K562 (cell line): ENCODE measurements around the gene TBL1X. TPM values are rescaled to one million over a fixed set of nuclear protein-coding genes. Genes with fewer than 3 reads are reported as not detected.

Experiments
- ATAC-seq: fragments of 200-7000 bp; cut with Tn5 transposase; 3 replicates; pipeline ENCODE4 v1.9.1; 2020; ENCODE audit warnings: moderate library complexity
- BruUV-seq: library from RNA; stranded (reverse); fragments of 400-500 nt; replicated peaks from 2 replicates; lab custom pipeline; 2021; lab: Mats Ljungman, UMichigan
- CTCF ChIA-PET: fragments of 300-600 bp; formaldehyde crosslinking; extraction: SDS; loops from one replicate; lab custom pipeline; 2021; ENCODE audit warnings: low intra/inter-chr PET ratio; lab: Yijun Ruan, JAX
- POLR2A ChIA-PET: fragments of 300-600, 350-650 bp; sonication (Branson Sonifier 250); formaldehyde crosslinking; extraction: SDS; loops from one replicate; lab custom pipeline; 2021; ENCODE audit warnings: antibody characterized with exemption, inconsistent platforms; lab: Yijun Ruan, JAX
- DNase-seq, 4 experiments: peaks; one replicate each; pipeline versions ENCODE4 v3.0.0 to v3.0.0-alpha.2; 2011 to 2018; ENCODE audit warnings: low spot score in 3 of 4, mixed read lengths in 3 of 4; ENCODE audit errors: extremely low read depth in 1 of 4
- FAIRE-seq: peaks from 2 replicates; lab custom pipeline; 2011; peaks lifted over from hg19 to GRCh38; lab: Jason Lieb, UNC
- H2AFZ ChIP-seq: 2 replicates; pipeline ENCODE4 v1.6.0; 2011; ENCODE audit warnings: low read depth, low read length, control low read depth, inconsistent platforms
- H3K27ac ChIP-seq: fragments of 200-600 bp; 3 replicates; pipeline ENCODE4 v1.8.0; 2011; ENCODE audit warnings: low read depth, mild to moderate bottlenecking, control low read depth, inconsistent platforms, low read length, moderate library complexity, mixed read lengths; ENCODE audit errors: extremely low read depth
- H3K27me3 ChIP-seq, 2 experiments: fragments of 300-600 bp in 1 of 2; 2 replicates in 1 of 2; 3 replicates in 1 of 2; pipeline versions ENCODE4 v1.6.0 to v1.8.0; 2011; ENCODE audit warnings: inconsistent platforms in 2 of 2, low read length in 2 of 2, mild to moderate bottlenecking in 1 of 2, mixed read lengths in 1 of 2, moderate library complexity in 1 of 2; ENCODE audit not compliant: control insufficient read depth in 2 of 2, insufficient read depth in 2 of 2
- H3K36me3 ChIP-seq: fragments of 300-600 bp; 3 replicates; pipeline ENCODE4 v1.8.0; 2011; ENCODE audit warnings: mild to moderate bottlenecking, low read length, inconsistent platforms; ENCODE audit not compliant: control insufficient read depth, insufficient read depth
- H3K4me1 ChIP-seq, 2 experiments: fragments of 200-600 bp in 1 of 2; replicated peaks in 1 of 2; 2 replicates in 1 of 2; 3 replicates in 1 of 2; pipeline versions ENCODE4 v1.5.1 to v1.8.0; 2011; ENCODE audit warnings: inconsistent platforms in 2 of 2, low read length in 2 of 2, mild to moderate bottlenecking in 1 of 2, mixed read lengths in 1 of 2, moderate library complexity in 1 of 2; ENCODE audit not compliant: control insufficient read depth in 2 of 2, insufficient read depth in 2 of 2
- H3K4me2 ChIP-seq: 2 replicates; pipeline ENCODE4 v1.6.1; 2011; ENCODE audit warnings: low read length, control low read depth, inconsistent platforms, mixed read lengths; ENCODE audit not compliant: insufficient read depth
- H3K4me3 ChIP-seq: fragments of 200-600 bp; sonication (generic), shearing (Covaris generic); 2 replicates; pipeline ENCODE4 v1.5.1; 2016; ENCODE audit warnings: control low read depth, inconsistent platforms
- H3K79me2 ChIP-seq: fragments of 200-600 bp; 3 replicates; pipeline ENCODE4 v1.8.0; 2011; ENCODE audit warnings: low read length, inconsistent platforms; ENCODE audit not compliant: control insufficient read depth, insufficient read depth
- H3K9ac ChIP-seq, 2 experiments: 2 replicates each; pipeline versions ENCODE4 v1.6.0 to v1.6.1; 2011; ENCODE audit warnings: low read depth in 2 of 2, low read length in 2 of 2, control low read depth in 1 of 2, inconsistent platforms in 1 of 2, mild to moderate bottlenecking in 1 of 2, mixed read lengths in 1 of 2; ENCODE audit not compliant: insufficient read depth in 1 of 2
- H3K9me1 ChIP-seq: one replicate; pipeline ENCODE4 v1.6.0; 2011; ENCODE audit warnings: inconsistent platforms, mild to moderate bottlenecking, low read length, moderate library complexity; ENCODE audit not compliant: control insufficient read depth, insufficient read depth
- H3K9me3 ChIP-seq: replicated peaks from 2 replicates; pipeline ENCODE4 v1.5.1; 2011; ENCODE audit warnings: low read depth, low read length, inconsistent platforms; ENCODE audit not compliant: control insufficient read depth, insufficient read depth
- H4K20me1 ChIP-seq: replicated peaks from 2 replicates; pipeline ENCODE4 v1.6.1; 2011; ENCODE audit warnings: low read length, inconsistent platforms, mixed read lengths; ENCODE audit not compliant: control insufficient read depth, insufficient read depth
- COPS2 ChIP-seq: fragments of 450-650 bp; conservative IDR thresholded peaks from 2 replicates; pipeline ENCODE4 v1.6.1; 2016; ENCODE audit warnings: mild to moderate bottlenecking, moderate library complexity
- EZH2 ChIP-seq: IDR thresholded peaks from 2 replicates; pipeline ENCODE4 v1.6.1; 2012; ENCODE audit warnings: low read depth, mild to moderate bottlenecking, inconsistent platforms, low read length, borderline replicate concordance
- KAT2B ChIP-seq: IDR thresholded peaks from one replicate; pipeline ENCODE4 v1.6.1; 2012; ENCODE audit warnings: low read depth, mild to moderate bottlenecking, control low read depth, inconsistent platforms, low read length, moderate library complexity
- NFIX ChIP-seq: fragments of 250-450 bp; sonication (Bioruptor Pico); IDR thresholded peaks from 2 replicates; pipeline ENCODE4 v1.4.0; 2020; ENCODE audit warnings: low read depth, mild to moderate bottlenecking, moderate library complexity
- SPI1 ChIP-seq: IDR thresholded peaks from 2 replicates; pipeline ENCODE4 v1.6.1; 2011; ENCODE audit warnings: low read depth, low read length, control low read depth, borderline replicate concordance
- ZNF146 ChIP-seq: IDR thresholded peaks from one replicate; pipeline ENCODE4 v1.6.1; 2018; ENCODE audit warnings: missing compliant biosample characterization; ENCODE audit not compliant: unreplicated experiment
- ZNF217 ChIP-seq: sonication (generic); formaldehyde crosslinking; IDR thresholded peaks from 2 replicates; pipeline ENCODE4 v1.8.0; 2022; ENCODE audit warnings: mild to moderate bottlenecking, missing genetic modification reagents
- ZNF695 ChIP-seq: fragments of 450-650 bp; formaldehyde crosslinking; IDR thresholded peaks from 2 replicates; pipeline ENCODE4 v1.4.0; 2020; ENCODE audit warnings: mild to moderate bottlenecking, moderate library complexity
- WGBS: fragments of 100-300 bp; shearing (Covaris generic); methylation state at CpG from one replicate; pipeline ENCODE4 v1.1.6; 2016; ENCODE audit warnings: low coverage, mixed read lengths; ENCODE audit not compliant: insufficient coverage; ENCODE audit errors: missing lambda C conversion rate; 5-methylcytosine and 5-hydroxymethylcytosine counted together
- in situ Hi-C: fragments of 300-500 bp; cut with MboI; formaldehyde crosslinking; loops from 4 replicates; pipeline ENCODE4 v1.15.0; 2018; ENCODE audit warnings: inconsistent platforms, mixed read lengths
- intact Hi-C: fragments of 100-400 bp; cut with micrococcal nuclease; formaldehyde crosslinking; loops from 2 replicates; pipeline ENCODE4 v1.14.2; 2022
- polyA plus RNA-seq, 8 experiments: library from polyadenylated mRNA; depleted of rRNA in 4 of 8; stranded (reverse) in 5 of 8; unstranded in 3 of 8; fragments of >200 nt; fragmentation: Nextera tagmentation in 2 of 8; fragmentation: Illumina TruSeq in 1 of 8; extraction: Ambion mirVana in 2 of 8; extraction: Trizol in 1 of 8; gene quantifications; 2 replicates each; pipeline versions ENCODE4 v1.2.1 to v1.2.3, GENCODE V29; 2011 to 2014; ENCODE audit warnings: inconsistent platforms in 1 of 8, missing spikeins in 1 of 8
- total RNA-seq, 7 experiments: library from RNA; depleted of rRNA in 6 of 7; stranded (reverse); fragments of >200 nt in 6 of 7; fragmentation: Illumina TruSeq in 2 of 7; extraction: Trizol in 2 of 7; gene quantifications; 2 replicates each; pipeline versions ENCODE4 v1.2.1 to v1.2.3, GENCODE V29; 2011 to 2021; ENCODE audit warnings: low replicate concordance in 1 of 7

The TBL1X gene
- total and polyA plus RNA-seq, 9 of the 15 experiments (the other 6 are each of a cell fraction or from before 2014, with no cell fraction given) = 6.0 to 49.6 (median 19.7) TPM

GRCh38 chrX:9676306-9676705 is 211.4 kb downstream of the TBL1X start (continued):
- TF ChIP-seq COPS2 (no peak), ZNF217 (CRISPR knock-in tag) (no peak), ZNF695 (no peak), EZH2 (no peak), KAT2B (no peak), NFIX (CRISPR knock-in tag) (no peak)

DNA sequence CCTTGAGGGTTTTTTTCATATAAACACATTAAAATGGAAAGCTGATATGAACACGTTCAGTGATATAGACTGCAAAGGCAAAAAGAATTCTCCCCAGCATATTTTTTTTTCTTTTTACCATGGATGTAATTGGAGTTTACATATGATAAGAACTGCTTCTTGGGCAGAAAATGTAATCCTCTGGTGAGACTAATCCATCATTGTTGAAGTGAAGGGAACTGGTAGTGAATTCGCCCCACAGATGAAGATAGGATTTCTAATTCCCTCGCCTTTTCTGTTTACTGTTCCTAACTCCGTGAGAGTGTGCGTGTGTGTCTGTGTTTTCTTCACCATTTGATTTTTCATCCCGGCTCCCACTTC is 211.9 kb downstream of the TBL1X start:
- in situ Hi-C loops (no loop called here), intact Hi-C loops (no loop called here)
- Histone ChIP-seq H2AFZ (no peak overlapping the region), H3K27me3 (no peaks in the 10 kb centered on the region), H4K20me1 (no peaks in the 10 kb centered on the region), H3K9me1 (no peaks in the 10 kb centered on the region), H3K4me3 (no peak overlapping the region), H3K79me2 (no peaks in the 10 kb centered on the region), H3K4me2 (no peak overlapping the region), H3K27ac (no peak overlapping the region), H3K9me3 (no peaks in the 10 kb centered on the region), H3K4me1 (no peaks in the 10 kb centered on the region), H3K36me3 (peaks cover 4% of the 10 kb centered on the region; the same call in 1 of the 3 replicates), H3K9ac (no peak overlapping the region)
- FAIRE-seq (no peak), DNase-seq (no peak), ATAC-seq (no peak)
- WGBS = 73% methylated on average over 5 of the region's 6 CpGs
- TF ChIP-seq SPI1 (0 out of 2 replicates have a peak, but pooled peaks have one; percentile 4), ZNF146 (CRISPR knock-in tag) (no peak)
- CTCF ChIA-PET = no interaction called here
- BruUV-seq = no TSS peak
- POLR2A ChIA-PET = no interaction called here
